GM11168 (cell line): ENCODE data around the gene CHCHD3.

Source experiments
- in situ Hi-C: fragments of 300-500 bp; cut with MboI; formaldehyde crosslinking; loops from one replicate; pipeline ENCODE4 v1.12.0; 2022; ENCODE audit warnings: low sequenced_read_pairs; ENCODE audit not compliant: unreplicated experiment

The CHCHD3 gene

DNA sequence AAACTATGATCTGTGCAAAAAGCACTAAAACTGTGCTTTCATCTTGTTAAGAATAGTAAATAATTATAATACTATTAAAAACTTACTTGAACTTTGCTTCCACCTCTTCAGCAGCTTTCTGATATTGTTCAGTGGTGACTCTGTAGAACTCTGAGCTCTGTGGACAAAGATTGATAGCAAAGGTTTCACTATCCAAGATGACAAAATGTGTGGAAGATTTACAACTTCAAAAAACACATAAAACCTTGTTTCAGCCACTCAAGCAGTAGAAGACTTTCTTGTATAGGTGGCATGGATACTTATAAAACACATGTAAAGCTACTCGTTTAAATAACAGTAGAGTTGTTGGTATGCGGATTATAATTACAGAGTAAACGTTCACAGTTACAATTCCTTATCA lies 243.6 kb downstream of the CHCHD3 start:
- in situ Hi-C loops, result no loop called here

DNA sequence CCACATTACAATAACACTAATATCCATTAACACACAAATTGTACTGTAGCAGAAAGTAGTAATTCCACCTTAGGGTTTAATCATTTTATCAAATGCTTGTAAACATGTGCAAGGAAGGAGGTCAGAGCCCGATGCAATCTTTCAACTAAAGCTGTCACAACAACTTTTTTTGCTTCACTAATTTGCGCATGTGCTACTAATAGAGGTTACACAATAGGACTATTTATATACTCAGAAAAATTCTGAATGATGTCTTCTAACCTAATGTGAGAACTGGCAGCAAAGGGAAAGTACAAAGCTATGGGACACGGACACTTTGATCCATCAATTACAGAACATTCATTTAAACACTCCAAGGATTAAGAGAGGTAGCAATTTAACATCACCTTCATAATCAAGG lies 244.4 kb downstream of the CHCHD3 start:
- in situ Hi-C loops, result no loop called here

DNA sequence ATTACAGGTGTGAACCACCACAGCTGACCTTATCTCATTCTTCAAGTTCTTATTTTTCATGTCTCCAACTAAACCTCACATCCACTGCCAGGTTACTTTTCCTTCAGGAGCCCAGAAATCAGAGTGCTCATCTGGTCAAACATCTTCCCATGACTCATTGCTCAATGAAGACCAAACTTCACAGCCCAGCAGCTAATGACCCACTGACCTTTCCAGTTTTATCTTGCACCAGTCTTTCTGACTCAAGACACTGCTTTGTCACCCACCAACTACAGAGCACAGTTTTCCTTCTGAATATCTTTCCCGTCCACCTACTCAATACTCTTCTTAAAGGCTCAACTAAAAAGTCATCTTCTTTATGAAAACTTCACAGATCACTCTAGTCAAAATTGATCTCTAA lies 245.1 kb downstream of the CHCHD3 start:
- in situ Hi-C loops, result no loop called here

- in situ Hi-C loops, result no loop called here
Measured at GRCh38 chr7:132830941-132831340, 250.9 kb downstream of the CHCHD3 start.

DNA sequence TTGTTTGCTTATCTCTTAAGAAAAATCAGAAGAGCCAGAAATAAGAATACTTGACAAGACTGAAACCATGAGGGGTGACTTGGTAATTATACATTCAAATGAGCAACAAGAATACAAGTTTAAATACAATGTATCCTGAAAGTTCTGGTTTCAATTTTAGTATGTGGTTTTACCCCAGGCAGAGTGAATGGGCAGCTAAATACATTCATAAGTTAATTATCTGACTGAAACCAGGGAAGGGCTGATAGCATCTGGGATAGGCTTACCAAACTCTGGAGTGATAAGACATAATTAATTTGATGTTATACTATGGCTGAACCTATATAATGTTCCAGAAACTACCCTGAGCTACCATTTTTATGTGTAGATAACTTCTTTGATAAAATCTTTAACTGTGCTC lies 253.4 kb downstream of the CHCHD3 start:
- in situ Hi-C loops, result no loop called here

GRCh38 chr7:132825932-132826835 lies 255.7 kb downstream of the CHCHD3 start:
- in situ Hi-C loops, result no loop called here

- in situ Hi-C loops, result no loop called here
Measured at GRCh38 chr7:132825222-132825621, 256.7 kb downstream of the CHCHD3 start.

DNA sequence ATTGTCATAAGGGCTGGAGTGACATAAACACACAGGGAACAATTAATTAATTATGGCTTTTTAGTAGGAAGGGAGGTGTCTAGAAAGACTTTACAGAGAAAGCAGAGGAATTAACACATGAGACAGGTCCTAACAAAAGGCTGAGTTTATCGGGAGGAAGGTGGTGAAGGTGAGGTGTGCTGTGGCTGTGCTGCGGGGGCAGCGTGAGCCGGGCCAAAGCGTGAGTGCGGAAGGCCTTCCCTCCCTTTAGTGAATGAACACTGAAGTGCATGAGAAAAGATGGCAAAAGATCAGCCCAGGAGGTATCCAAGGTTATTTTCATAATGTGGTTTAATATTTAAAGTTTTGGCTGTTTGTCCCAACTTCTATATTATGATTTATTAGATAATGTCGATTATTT lies 262.2 kb downstream of the CHCHD3 start:
- in situ Hi-C loops, result no loop called here

DNA sequence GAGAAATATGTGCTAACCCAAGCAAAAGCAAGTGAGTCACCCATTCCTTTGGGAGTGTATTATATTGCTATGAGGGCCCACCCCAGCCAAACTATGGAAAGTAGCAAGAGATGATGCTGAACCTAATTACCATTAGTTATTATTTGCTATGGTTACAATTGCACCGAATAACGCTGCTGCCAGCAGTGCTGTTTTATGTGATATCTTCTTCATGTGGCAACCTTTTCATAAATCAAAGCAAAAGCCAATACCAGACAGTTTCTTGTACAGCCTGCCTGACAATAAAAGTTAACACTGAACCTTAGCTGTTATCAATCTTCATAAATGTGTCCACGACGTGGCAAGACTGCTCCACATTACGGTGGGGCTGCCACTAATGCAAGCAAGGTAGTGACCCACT lies 263.9 kb downstream of the CHCHD3 start:
- in situ Hi-C loops, result no loop called here

GRCh38 chr7:132815696-132816311 lies 266.1 kb downstream of the CHCHD3 start:
- in situ Hi-C loops, result no loop called here

GRCh38 chr7:132815130-132815529 lies 266.8 kb downstream of the CHCHD3 start:
- in situ Hi-C loops, result no loop called here

DNA sequence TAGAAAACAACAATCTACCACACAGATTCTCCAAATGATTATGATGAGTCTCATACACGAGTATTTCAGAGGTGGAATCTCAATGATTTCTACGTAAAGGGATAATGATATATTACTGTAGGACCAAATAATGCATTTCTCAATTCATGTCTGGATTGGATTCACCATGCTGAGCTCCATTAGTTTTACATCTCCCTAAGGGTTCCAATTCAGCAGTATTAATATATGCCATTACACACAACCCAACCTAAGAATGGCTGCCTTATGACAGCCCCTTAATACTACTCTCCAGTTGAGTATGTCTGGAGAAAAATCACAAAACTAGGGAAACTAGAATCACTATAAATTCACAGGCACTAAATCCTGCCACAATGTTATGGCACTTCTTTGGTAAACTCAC lies 271.3 kb downstream of the CHCHD3 start:
- in situ Hi-C loops, result no loop called here

- in situ Hi-C loops, result no loop called here
Measured at GRCh38 chr7:132806834-132807233, 275.1 kb downstream of the CHCHD3 start.

GRCh38 chr7:132805766-132806165 lies 276.1 kb downstream of the CHCHD3 start:
- in situ Hi-C loops, result no loop called here

DNA sequence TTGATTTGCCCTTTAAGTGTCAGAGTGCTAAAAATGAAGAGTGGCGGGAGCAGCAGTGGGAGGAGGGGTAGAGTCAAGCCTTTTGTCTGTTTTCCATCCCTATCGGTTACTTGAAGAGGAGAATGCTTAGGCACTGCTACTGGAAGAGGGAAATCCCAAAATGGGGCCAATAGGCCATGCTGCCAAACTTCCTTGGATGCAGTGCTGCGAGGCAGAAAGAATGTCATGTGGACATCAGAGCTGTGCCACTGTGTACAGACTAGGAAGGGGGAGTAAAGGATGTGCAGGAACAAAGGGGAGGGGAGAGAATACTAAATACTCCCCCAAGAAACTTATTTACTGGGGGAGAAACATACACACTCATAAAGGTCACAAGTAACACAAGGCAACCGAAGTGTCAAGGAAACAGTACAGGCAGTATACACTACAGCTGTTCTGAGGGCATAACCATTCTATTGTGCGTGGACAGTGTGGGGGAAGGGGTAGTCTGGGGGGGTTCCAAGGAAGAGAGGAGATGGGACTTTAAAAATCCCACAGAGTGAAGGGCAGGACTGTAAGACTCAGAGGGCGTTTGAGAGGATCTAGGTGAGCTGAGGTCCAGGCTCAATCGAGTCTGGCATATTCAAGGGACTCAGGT lies 276.9 kb downstream of the CHCHD3 start:
- in situ Hi-C loops, result no loop called here

DNA sequence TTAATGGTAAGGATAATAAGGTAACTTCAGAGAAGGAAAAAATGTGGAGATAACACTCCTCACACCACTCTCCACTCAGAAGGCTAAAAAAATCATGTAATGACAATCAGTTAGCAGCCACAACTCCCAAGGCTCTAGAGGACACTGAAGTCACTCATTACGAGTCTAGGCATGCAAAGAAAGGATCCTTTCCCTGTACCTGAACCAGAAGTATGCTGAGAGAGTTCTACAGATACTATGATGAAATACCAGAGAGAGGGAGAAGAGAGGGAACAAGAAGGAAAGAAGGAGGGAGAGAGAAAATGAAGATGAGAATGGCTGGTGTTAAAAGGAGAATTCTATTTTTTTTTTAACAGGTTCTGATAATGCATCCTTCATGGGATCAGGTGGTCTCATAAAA lies 281.4 kb downstream of the CHCHD3 start:
- in situ Hi-C loops, result no loop called here

DNA sequence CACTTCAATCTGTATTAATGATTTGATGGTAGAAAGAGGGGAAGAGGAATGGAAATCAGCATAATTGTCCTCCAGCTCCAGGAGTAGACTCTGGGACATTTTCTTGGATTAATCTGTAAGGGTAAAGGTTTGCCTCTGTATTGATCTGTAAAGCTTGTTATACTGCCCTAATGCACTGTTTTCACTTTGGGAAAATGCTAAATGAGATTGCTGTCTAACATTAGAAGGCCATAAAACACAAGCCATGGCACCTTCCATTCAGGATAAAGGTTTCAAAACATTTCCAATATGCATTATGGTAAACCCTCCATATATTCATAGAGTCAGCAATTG lies 282.8 kb downstream of the CHCHD3 start:
- in situ Hi-C loops, result loop anchor here (10.0 kb wide), 1 partner anchor 84 kb away; no protein-coding TSS in a partner anchor

GRCh38 chr7:132797152-132797551 lies 284.7 kb downstream of the CHCHD3 start:
- in situ Hi-C loops, result loop anchor here (10.0 kb wide), 1 partner anchor 82 kb away; no protein-coding TSS in a partner anchor

DNA sequence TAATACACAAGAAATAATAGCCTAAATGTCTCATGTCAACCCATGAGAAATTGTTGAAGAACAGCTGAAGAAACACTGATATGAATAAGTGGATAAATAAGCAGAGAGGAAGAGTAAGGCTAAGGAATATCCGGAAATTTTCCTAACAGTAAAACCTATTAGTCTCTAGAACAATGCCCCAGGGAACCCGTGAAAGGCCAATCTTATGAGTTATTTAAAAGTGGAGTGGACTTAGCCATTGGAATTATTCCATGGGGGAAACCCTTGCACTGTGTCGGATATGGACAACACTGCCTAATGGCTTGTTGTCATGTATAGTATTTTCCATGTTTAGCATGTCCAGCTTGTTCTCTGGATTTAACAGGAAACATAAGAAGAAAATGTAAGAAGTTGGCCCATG lies 288.4 kb downstream of the CHCHD3 start:
- in situ Hi-C loops, result loop anchor here (10.0 kb wide), 1 partner anchor 79 kb away; no protein-coding TSS in a partner anchor

DNA sequence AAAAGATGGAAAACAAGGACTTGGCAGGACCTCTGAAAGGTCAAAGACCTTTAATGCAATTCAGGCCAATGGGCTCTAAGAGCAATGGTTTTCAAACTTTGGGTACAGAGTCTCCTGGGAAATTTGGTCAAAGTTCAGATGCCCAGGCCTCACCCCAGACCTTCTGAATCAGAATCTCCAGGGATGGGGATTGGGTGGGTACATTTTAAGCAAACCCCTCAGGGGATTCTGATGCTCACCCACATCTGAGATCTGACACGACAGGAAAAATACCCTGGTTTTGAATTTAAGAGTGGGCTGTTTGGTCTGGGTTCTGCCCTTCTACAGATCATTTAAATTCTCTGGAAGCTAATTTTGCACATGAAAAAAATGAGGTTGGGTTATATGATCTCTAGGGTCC lies 290.9 kb downstream of the CHCHD3 start:
- in situ Hi-C loops, result loop anchor here (10.0 kb wide), 1 partner anchor 76 kb away; no protein-coding TSS in a partner anchor

DNA sequence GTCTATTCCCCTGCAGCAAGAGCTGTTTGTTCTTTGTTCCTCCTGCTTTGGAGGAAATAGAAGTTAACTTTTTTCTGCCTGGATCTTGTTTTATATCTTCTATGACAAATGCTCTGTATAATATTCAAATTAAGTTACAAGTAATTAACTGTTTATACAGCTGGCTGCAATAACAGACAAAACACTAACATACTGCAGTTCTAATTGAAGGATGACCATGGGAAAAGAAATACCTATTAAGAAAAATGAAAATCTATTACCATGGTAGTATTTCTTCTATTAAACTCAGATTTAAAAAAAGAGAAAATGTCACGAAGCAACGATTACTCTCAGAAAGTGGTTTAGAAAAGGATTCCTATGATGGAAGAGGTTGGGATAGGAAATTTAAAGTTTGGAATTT lies 291.8 kb downstream of the CHCHD3 start:
- in situ Hi-C loops, result loop anchor here (10.0 kb wide), 1 partner anchor 75 kb away; no protein-coding TSS in a partner anchor
